Activated CD4-positive, alpha-beta T cell treated with anti-CD3 and anti-CD28 coated beads for 36 hours (primary cell): Measurements from ENCODE around the gene NPAS3. TPM values are rescaled to one million over a fixed set of nuclear protein-coding genes. Genes with fewer than 3 reads are reported as not detected.

ENCODE experiments used
- ATAC-seq: fragments of 200-7000 bp; cut with Tn5 transposase; one replicate; pipeline ENCODE4 v1.10.0; 2021; ENCODE audit warnings: mild to moderate bottlenecking, moderate library complexity
- CTCF ChIA-PET: fragments of 350-600 bp; sonication (Branson Sonifier 250); formaldehyde crosslinking; loops from one replicate; lab custom pipeline; 2021; ENCODE audit warnings: antibody characterized with exemption; lab: Charles Lee
- POLR2A ChIA-PET: fragments of 350-600 bp; sonication (Branson Sonifier 250); formaldehyde crosslinking; loops from one replicate; lab custom pipeline; 2021; ENCODE audit warnings: antibody characterized with exemption, inconsistent platforms; lab: Charles Lee
- DNase-seq: peaks from one replicate; pipeline ENCODE4 v3.0.0-alpha.2; 2020
- H3K27ac Mint-ChIP-seq: one replicate; pipeline ENCODE4 v1.8.0; 2021; ENCODE audit warnings: mixed read lengths
- H3K27me3 Mint-ChIP-seq: one replicate; pipeline ENCODE4 v1.8.0; 2021; ENCODE audit warnings: mixed read lengths
- H3K36me3 Mint-ChIP-seq: one replicate; pipeline ENCODE4 v1.8.0; 2021; ENCODE audit warnings: low read depth, mixed read lengths
- H3K4me1 Mint-ChIP-seq: one replicate; pipeline ENCODE4 v1.8.0; 2021; ENCODE audit warnings: mixed read lengths
- H3K4me3 Mint-ChIP-seq: one replicate; pipeline ENCODE4 v1.8.0; 2021; ENCODE audit warnings: mild to moderate bottlenecking, moderate library complexity, mixed read lengths
- H3K9me3 Mint-ChIP-seq: one replicate; pipeline ENCODE4 v1.8.0; 2021; ENCODE audit warnings: low read depth, mixed read lengths
- intact Hi-C, 2 experiments: fragments of 100-400 bp; cut with DNase I in 1 of 2; cut with micrococcal nuclease in 1 of 2; formaldehyde crosslinking; loops; one replicate each; pipeline versions ENCODE4 v1.14.2 to v1.15.1; 2022 to 2024; cut with DNase I, micrococcal nuclease
- total RNA-seq, 2 experiments: library from RNA; stranded (reverse); gene quantifications; one replicate each; pipeline ENCODE4 v1.2.3, GENCODE V29; 2021

NPAS3 gene
- total RNA-seq, 2 experiments from 2014 or later, result not detected

- Mint-ChIP-seq H3K9me3 (peaks cover 4% of the 10 kb centered on the region), H3K27me3 (peaks cover 4% of the 10 kb centered on the region), H3K36me3 (no peaks in the 10 kb centered on the region), H3K27ac (no peak overlapping the region), H3K4me3 (no peak overlapping the region), H3K4me1 (no peaks in the 10 kb centered on the region)
- ChIA-PET CTCF (no interaction called here), POLR2A (no interaction called here)
- intact Hi-C loops, result no loop called here
- DNase-seq (no peak), ATAC-seq (no peak)
These were observed 465.4 kb downstream of the NPAS3 start for GRCh38 chr14:33404054-33404453.

- no peak overlapping the region for H3K4me3 Mint-ChIP-seq
- ATAC-seq (no peak), DNase-seq (no peak)
- H3K36me3 Mint-ChIP-seq, result no peaks in the 10 kb centered on the region
- ChIA-PET CTCF (interaction anchor here (1.3 kb wide), 1 partner anchor 11 kb away, joined by 5 read pairs; no protein-coding TSS in a partner anchor), POLR2A (no interaction called here)
- H3K27me3 Mint-ChIP-seq, result peaks cover 4% of the 10 kb centered on the region
- peaks cover 4% of the 10 kb centered on the region for H3K9me3 Mint-ChIP-seq
- intact Hi-C loops, result no loop called here
- no peaks in the 10 kb centered on the region for H3K4me1 Mint-ChIP-seq
- H3K27ac Mint-ChIP-seq, result no peak overlapping the region
These were observed 466.4 kb downstream of the NPAS3 start for GRCh38 chr14:33404964-33405574.

DNA sequence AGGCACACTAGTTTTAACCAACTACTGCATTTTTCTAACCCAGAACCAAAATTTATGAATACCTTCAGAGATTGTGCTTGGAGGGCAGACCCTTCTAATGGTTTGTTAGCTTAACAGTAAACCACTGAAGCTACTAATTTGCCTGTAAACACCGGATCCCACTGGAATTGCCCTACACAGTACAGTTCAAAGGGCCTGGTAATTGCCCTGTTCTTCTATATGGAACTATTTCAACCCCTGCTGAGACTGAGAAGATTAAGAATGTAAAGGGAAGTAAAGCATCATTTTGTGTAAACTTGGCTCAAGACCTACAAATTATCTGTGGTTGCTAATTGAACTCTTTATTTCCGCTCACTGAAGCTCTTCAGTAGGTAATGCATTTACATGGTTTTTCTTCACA is 468.1 kb downstream of the NPAS3 start:
- ChIA-PET CTCF (no interaction called here), POLR2A (no interaction called here)
- DNase-seq (no peak), ATAC-seq (no peak)
- Mint-ChIP-seq H3K9me3 (peaks cover 6% of the 10 kb centered on the region), H3K4me1 (no peaks in the 10 kb centered on the region), H3K36me3 (no peaks in the 10 kb centered on the region), H3K4me3 (no peak overlapping the region), H3K27me3 (peaks cover 7% of the 10 kb centered on the region), H3K27ac (no peak overlapping the region)
- intact Hi-C loops, result no loop called here

- no peak for DNase-seq
- no peak for ATAC-seq
- POLR2A ChIA-PET, result no interaction called here
- Mint-ChIP-seq H3K27me3 (peaks cover 7% of the 10 kb centered on the region), H3K9me3 (peaks cover 6% of the 10 kb centered on the region), H3K27ac (no peak overlapping the region), H3K4me1 (no peaks in the 10 kb centered on the region), H3K4me3 (no peak overlapping the region), H3K36me3 (no peaks in the 10 kb centered on the region)
- CTCF ChIA-PET, result no interaction called here
- intact Hi-C loops, result no loop called here
These were observed 469.6 kb downstream of the NPAS3 start for GRCh38 chr14:33408291-33408690.

GRCh38 chr14:33412450-33412849 is 473.8 kb downstream of the NPAS3 start:
- Mint-ChIP-seq H3K27me3 (peaks cover 7% of the 10 kb centered on the region), H3K4me3 (no peak overlapping the region), H3K4me1 (no peaks in the 10 kb centered on the region), H3K27ac (no peak overlapping the region), H3K9me3 (peaks cover 2% of the 10 kb centered on the region), H3K36me3 (no peaks in the 10 kb centered on the region)
- CTCF ChIA-PET, result no interaction called here
- DNase-seq (no peak), ATAC-seq (no peak)
- POLR2A ChIA-PET, result no interaction called here
- intact Hi-C loops, result no loop called here

DNA sequence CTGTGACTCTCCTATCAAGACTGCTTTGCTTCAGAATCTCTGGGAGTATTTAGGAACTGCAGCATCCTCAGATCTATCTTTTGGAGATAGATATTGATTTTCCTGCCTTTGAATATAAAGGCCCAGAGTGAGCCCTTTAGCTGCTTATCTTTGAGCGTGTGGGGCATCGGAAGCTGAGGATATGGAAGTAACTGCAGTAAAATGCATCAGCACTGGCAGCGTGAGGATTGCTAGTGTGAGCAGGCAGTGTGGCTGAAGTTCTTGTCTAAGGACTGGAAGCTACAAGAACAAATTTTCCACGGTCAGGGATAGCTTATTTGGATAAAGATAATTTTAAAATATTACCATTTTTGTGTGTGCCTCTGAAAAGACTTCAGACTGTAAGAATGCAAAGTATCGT is 474.7 kb downstream of the NPAS3 start:
- no peaks in the 10 kb centered on the region for H3K4me1 Mint-ChIP-seq
- peaks cover 6% of the 10 kb centered on the region for H3K27me3 Mint-ChIP-seq
- no peaks in the 10 kb centered on the region for H3K36me3 Mint-ChIP-seq
- intact Hi-C loops, result no loop called here
- POLR2A ChIA-PET, result interaction anchor here (0.7 kb wide), 1 partner anchor 1041 kb away, joined by 3 read pairs; no protein-coding TSS in a partner anchor
- no peak overlapping the region for H3K4me3 Mint-ChIP-seq
- H3K27ac Mint-ChIP-seq, result no peak overlapping the region
- H3K9me3 Mint-ChIP-seq, result peaks cover 2% of the 10 kb centered on the region
- no peak for ATAC-seq
- no peak for DNase-seq
- CTCF ChIA-PET, result no interaction called here

DNA sequence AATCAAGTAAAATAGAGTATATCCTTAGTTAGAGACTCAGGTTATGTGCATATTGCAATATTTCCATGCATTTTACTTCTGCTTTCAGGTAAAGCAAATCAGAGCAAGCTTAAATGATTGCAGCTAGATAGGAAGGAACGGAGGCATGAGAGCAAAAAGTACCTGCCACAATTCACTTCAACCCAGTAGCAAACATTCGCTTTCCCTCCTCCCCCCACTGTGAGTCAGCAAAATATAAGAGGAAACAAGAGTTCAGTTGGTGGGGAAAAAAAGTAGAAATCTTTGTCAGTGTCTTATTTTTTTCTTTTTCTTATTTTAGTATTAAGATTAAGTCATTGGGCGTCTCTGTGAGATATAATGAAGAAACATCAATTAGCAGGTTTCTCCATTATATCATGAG is 475.4 kb downstream of the NPAS3 start:
- intact Hi-C loops, result no loop called here
- Mint-ChIP-seq H3K27ac (no peak overlapping the region), H3K9me3 (peaks cover 2% of the 10 kb centered on the region), H3K36me3 (no peaks in the 10 kb centered on the region), H3K27me3 (peaks cover 6% of the 10 kb centered on the region), H3K4me3 (no peak overlapping the region), H3K4me1 (no peaks in the 10 kb centered on the region)
- DNase-seq (no peak), ATAC-seq (no peak)
- ChIA-PET POLR2A (interaction anchor here (0.7 kb wide), 1 partner anchor 1041 kb away, joined by 3 read pairs; no protein-coding TSS in a partner anchor), CTCF (no interaction called here)

DNA sequence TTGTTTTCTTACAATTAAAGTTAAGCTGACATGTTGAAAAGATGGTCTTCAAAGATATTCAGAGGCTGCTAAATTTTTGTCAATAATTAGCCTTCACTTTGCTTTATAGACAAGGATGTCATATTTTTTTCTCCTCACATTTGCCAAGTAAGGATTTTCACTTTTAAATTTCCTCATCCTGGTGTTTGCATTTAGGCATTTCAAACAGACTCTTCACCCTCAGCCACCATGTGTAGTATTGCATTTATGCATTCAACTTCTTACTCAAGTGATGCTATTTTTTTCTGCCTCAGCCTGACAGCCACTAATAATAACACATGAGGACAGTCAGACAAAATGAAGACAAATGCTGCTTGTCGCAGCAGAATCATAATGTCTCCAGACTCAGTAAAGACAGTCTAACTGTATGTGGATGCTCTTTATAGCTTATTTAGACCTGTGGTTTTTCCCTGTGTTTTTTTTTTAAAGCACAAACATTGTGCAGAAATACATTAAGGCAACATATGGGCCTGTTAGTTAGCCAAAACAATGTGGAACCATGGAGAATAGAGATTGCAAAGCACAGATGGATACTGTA is 481.5 kb downstream of the NPAS3 start:
- H3K4me3 Mint-ChIP-seq, result no peak overlapping the region
- no peak overlapping the region for H3K27ac Mint-ChIP-seq
- no peaks in the 10 kb centered on the region for H3K36me3 Mint-ChIP-seq
- ChIA-PET CTCF (no interaction called here), POLR2A (no interaction called here)
- H3K9me3 Mint-ChIP-seq, result no peaks in the 10 kb centered on the region
- intact Hi-C loops, result no loop called here
- DNase-seq (no peak), ATAC-seq (no peak)
- H3K4me1 Mint-ChIP-seq, result no peaks in the 10 kb centered on the region
- no peaks in the 10 kb centered on the region for H3K27me3 Mint-ChIP-seq

- Mint-ChIP-seq H3K27me3 (no peaks in the 10 kb centered on the region), H3K4me3 (no peak overlapping the region), H3K27ac (no peak overlapping the region), H3K36me3 (no peaks in the 10 kb centered on the region), H3K9me3 (no peaks in the 10 kb centered on the region), H3K4me1 (peaks cover under 1% of the 10 kb centered on the region)
- CTCF ChIA-PET, result no interaction called here
- POLR2A ChIA-PET, result no interaction called here
- ATAC-seq (no peak), DNase-seq (no peak)
- intact Hi-C loops, result loop anchor here in 1 of 2 experiments (5.0 kb wide), 1 partner anchor 843 kb away; no protein-coding TSS in a partner anchor
These were observed 491.8 kb downstream of the NPAS3 start for GRCh38 chr14:33430414-33431035.

DNA sequence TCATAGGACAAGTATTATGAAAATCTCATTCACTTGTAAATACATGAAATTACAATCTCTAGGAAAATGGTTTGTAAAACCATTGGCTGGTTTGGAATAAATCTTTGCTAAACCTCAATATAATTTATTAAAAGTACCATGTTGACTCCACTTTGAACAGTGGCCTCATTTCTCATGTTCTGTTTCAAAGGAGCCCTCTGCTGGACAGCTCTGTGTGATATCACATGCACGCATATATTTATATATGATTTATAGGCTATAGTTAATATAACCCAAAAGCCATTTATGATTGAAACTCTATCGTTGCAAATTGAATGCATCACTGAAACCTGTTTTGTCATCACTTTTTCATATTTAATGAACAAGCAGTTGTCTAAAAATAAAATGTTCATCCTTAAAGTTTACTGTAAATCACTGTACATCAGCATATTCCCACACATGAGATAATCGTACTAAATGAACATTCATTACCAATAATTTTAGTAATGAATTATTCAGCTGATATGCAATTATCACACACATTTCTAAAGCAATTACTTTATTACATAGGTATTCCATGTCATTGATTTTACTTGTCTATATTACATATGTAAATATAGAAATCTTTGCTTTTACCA is 493.8 kb downstream of the NPAS3 start:
- ATAC-seq (no peak), DNase-seq (peak; percentile 11)
- no peaks in the 10 kb centered on the region for H3K27me3 Mint-ChIP-seq
- intact Hi-C loops, result loop anchor here in 1 of 2 experiments (2.0 to 5.0 kb wide), 2 partner anchors 722 to 845 kb away; no protein-coding TSS in a partner anchor
- ChIA-PET POLR2A (no interaction called here), CTCF (no interaction called here)
- H3K36me3 Mint-ChIP-seq, result no peaks in the 10 kb centered on the region
- no peak overlapping the region for H3K4me3 Mint-ChIP-seq
- peaks cover 10% of the 10 kb centered on the region for H3K4me1 Mint-ChIP-seq
- H3K9me3 Mint-ChIP-seq, result no peaks in the 10 kb centered on the region
- H3K27ac Mint-ChIP-seq, result no peak overlapping the region

- ATAC-seq (no peak), DNase-seq (no peak)
- intact Hi-C loops, result loop anchor here in 1 of 2 experiments (2.0 to 5.0 kb wide), 2 partner anchors 723 to 846 kb away; no protein-coding TSS in a partner anchor
- Mint-ChIP-seq H3K9me3 (no peaks in the 10 kb centered on the region), H3K4me1 (peaks cover 10% of the 10 kb centered on the region), H3K4me3 (no peak overlapping the region), H3K36me3 (no peaks in the 10 kb centered on the region), H3K27me3 (no peaks in the 10 kb centered on the region), H3K27ac (no peak overlapping the region)
- POLR2A ChIA-PET, result no interaction called here
- CTCF ChIA-PET, result no interaction called here
These were observed 494.7 kb downstream of the NPAS3 start for GRCh38 chr14:33433396-33433795.
